K562 (cell line): ENCODE measurements around the gene MLX. TPM values are rescaled to one million over a fixed set of nuclear protein-coding genes. Genes with fewer than 3 reads are reported as not detected.
A peak's percentile ranks its signal among the peaks of the same experiment; 100 is the strongest.

Experiments
- E2F3 ChIP-seq: fragments of 250-450 bp; sonication (Bioruptor Pico); IDR thresholded peaks from 2 replicates; pipeline ENCODE4 v1.4.0; 2020; ENCODE audit warnings: mild to moderate bottlenecking
- FOXK2 ChIP-seq, 2 experiments: fragments of 450-650 bp; IDR thresholded peaks in 1 of 2; conservative IDR thresholded peaks in 1 of 2; 2 replicates each; pipeline ENCODE4 v1.6.1; 2016; ENCODE audit warnings: low read depth in 2 of 2, mild to moderate bottlenecking in 1 of 2
- HDAC3 ChIP-seq: fragments of 450-650 bp; IDR thresholded peaks from 2 replicates; pipeline ENCODE4 v1.6.1; 2018; ENCODE audit warnings: borderline replicate concordance, mild to moderate bottlenecking, moderate library complexity; ENCODE audit not compliant: partially characterized antibody
- ID3 ChIP-seq, 2 experiments: fragments of 250-450 bp in 1 of 2; fragments of 450-650 bp in 1 of 2; sonication (Bioruptor Pico) in 1 of 2; IDR thresholded peaks; 2 replicates each; pipeline versions ENCODE4 v1.6.1 to v1.8.0; 2016 to 2021; ENCODE audit warnings: mild to moderate bottlenecking in 2 of 2, moderate library complexity in 2 of 2, missing compliant biosample characterization in 1 of 2, missing genetic modification characterization in 1 of 2
- NFE2 ChIP-seq: IDR thresholded peaks from 2 replicates; pipeline ENCODE4 v1.6.1; 2014; ENCODE audit warnings: antibody characterized with exemption, low read depth
- PHB2 ChIP-seq: fragments of 450-650 bp; IDR thresholded peaks from 2 replicates; pipeline ENCODE4 v1.6.1; 2017; ENCODE audit warnings: low read depth
- REST ChIP-seq, 2 experiments: fragments of 450-650 bp; formaldehyde crosslinking in 1 of 2; IDR thresholded peaks; 2 replicates each; pipeline versions ENCODE4 v1.4.0 to v1.6.1; 2014 to 2020; ENCODE audit warnings: mild to moderate bottlenecking in 2 of 2, borderline replicate concordance in 1 of 2, low read depth in 1 of 2
- SETDB1 ChIP-seq: IDR thresholded peaks from one replicate; pipeline ENCODE4 v1.6.1; 2012; ENCODE audit warnings: low read length, control low read depth, inconsistent platforms
- SFPQ ChIP-seq: fragments of 200-400 bp; formaldehyde crosslinking; IDR thresholded peaks from 2 replicates; pipeline ENCODE4 v1.6.1; 2017; ENCODE audit warnings: mild to moderate bottlenecking, low read depth, low read length, moderate library complexity
- SMARCC2 ChIP-seq: fragments of 450-650 bp; IDR thresholded peaks from 2 replicates; pipeline ENCODE4 v1.6.1; 2017; ENCODE audit warnings: antibody characterized with exemption, moderate library complexity, mild to moderate bottlenecking, low read depth
- THAP12 ChIP-seq: fragments of 250-450 bp; sonication (Bioruptor Pico); IDR thresholded peaks from 2 replicates; pipeline ENCODE4 v1.9.0; 2021; ENCODE audit warnings: mild to moderate bottlenecking, inconsistent platforms
- ZKSCAN8 ChIP-seq: fragments of 200-800 bp; sonication (Bioruptor generic); IDR thresholded peaks from 2 replicates; pipeline ENCODE4 v1.6.1; 2016; ENCODE audit warnings: missing genetic modification characterization, missing compliant biosample characterization
- polyA plus RNA-seq, 8 experiments: library from polyadenylated mRNA; depleted of rRNA in 4 of 8; stranded (reverse) in 5 of 8; unstranded in 3 of 8; fragments of >200 nt; fragmentation: Nextera tagmentation in 2 of 8; fragmentation: Illumina TruSeq in 1 of 8; extraction: Ambion mirVana in 2 of 8; extraction: Trizol in 1 of 8; gene quantifications; 2 replicates each; pipeline versions ENCODE4 v1.2.1 to v1.2.3, GENCODE V29; 2011 to 2014; ENCODE audit warnings: inconsistent platforms in 1 of 8, missing spikeins in 1 of 8
- total RNA-seq, 7 experiments: library from RNA; depleted of rRNA in 6 of 7; stranded (reverse); fragments of >200 nt in 6 of 7; fragmentation: Illumina TruSeq in 2 of 7; extraction: Trizol in 2 of 7; gene quantifications; 2 replicates each; pipeline versions ENCODE4 v1.2.1 to v1.2.3, GENCODE V29; 2011 to 2021; ENCODE audit warnings: low replicate concordance in 1 of 7

MLX gene
- total and polyA plus RNA-seq, 9 of the 15 experiments (the other 6 are each of a cell fraction or from before 2014, with no cell fraction given) = 42.9 to 100 (median 58.9) TPM

GRCh38 chr17:42561897-42562387, 5.0 kb upstream of the MLX start, which contains the start of gene COASY (continued):
- peak; percentile 21 to 60; a peak in 2 of 4 replicates for TF ChIP-seq FOXK2 (conservative IDR thresholded peaks at IDR 0.05 in 1 of 2, IDR thresholded peaks at IDR 0.05 in 1 of 2; ENCODE audit: low read depth in 2 of 2)
- TF ChIP-seq REST (IDR thresholded peaks at IDR 0.05; ENCODE audit: borderline replicate concordance) = no peak
- TF ChIP-seq REST (CRISPR knock-in tag; IDR thresholded peaks at IDR 0.05; ENCODE audit: low read depth) = no peak
- no peak for TF ChIP-seq NFE2
- no peak for TF ChIP-seq SMARCC2
- no peak for TF ChIP-seq PHB2
- TF ChIP-seq ZKSCAN8 (CRISPR knock-in tag) = no peak
- TF ChIP-seq ID3 (CRISPR knock-in tag; IDR thresholded peaks at IDR 0.05) = no peak
- TF ChIP-seq ID3 (tag; IDR thresholded peaks at IDR 0.05) = no peak
- no peak for TF ChIP-seq E2F3
- peak; percentile 87 for TF ChIP-seq HDAC3
- no peak for TF ChIP-seq THAP12 (CRISPR knock-in tag)
- TF ChIP-seq SFPQ = no peak
- TF ChIP-seq SETDB1 = no peak
